ENCODE results near the gene DUSP28.

Gene DUSP28

GRCh38 chr2:240586919-240587800 lies 27.0 kb downstream of the DUSP28 start:
- DNase-seq (ENCODE audit: low spot score) = no peak

GRCh38 chr2:240588006-240588655 lies 28.0 kb downstream of the DUSP28 start:
- no peak for DNase-seq (ENCODE audit: low spot score)

DNA sequence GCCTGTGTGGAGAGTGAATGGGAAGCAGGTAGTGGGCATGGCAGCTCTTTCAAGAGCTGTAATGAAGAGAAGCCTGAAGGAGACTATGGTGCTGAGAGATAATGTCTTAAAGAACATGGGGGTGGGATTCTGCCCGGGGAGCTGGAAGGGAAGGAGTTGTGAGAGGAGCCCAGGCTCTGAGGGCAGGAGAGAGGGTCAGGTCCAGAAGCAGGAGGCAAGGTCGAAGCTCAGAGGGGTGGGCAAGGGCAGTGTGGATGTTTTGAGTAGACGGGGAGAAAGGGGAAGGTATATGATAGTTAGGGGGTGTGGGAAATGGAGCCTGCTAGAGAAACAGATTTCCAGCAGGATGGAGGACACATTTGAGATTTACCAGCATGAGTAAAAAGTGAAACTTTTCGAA lies 28.5 kb downstream of the DUSP28 start:
- DNase-seq (ENCODE audit: low spot score) = no peak

DNA sequence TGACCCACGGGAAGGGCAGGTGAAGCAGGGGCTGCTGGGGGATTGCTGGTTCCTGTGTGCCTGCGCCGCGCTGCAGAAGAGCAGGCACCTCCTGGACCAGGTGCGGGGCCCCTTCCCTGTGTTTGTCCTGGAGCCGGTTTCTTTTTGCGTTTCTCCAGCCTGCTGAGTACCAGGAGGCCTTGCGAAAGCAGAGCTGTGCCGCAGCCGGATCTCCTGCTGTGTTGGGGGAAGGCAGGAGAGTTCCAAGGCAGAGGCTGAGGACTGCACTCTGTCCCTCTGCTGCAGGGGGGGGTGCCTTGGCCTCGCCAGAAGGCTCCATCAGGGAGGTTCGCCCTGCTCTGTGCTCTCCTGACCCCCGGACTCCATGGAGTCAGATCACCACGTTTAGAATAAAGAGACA lies 29.2 kb downstream of the DUSP28 start:
- no peak for DNase-seq (ENCODE audit: low spot score)

DNA sequence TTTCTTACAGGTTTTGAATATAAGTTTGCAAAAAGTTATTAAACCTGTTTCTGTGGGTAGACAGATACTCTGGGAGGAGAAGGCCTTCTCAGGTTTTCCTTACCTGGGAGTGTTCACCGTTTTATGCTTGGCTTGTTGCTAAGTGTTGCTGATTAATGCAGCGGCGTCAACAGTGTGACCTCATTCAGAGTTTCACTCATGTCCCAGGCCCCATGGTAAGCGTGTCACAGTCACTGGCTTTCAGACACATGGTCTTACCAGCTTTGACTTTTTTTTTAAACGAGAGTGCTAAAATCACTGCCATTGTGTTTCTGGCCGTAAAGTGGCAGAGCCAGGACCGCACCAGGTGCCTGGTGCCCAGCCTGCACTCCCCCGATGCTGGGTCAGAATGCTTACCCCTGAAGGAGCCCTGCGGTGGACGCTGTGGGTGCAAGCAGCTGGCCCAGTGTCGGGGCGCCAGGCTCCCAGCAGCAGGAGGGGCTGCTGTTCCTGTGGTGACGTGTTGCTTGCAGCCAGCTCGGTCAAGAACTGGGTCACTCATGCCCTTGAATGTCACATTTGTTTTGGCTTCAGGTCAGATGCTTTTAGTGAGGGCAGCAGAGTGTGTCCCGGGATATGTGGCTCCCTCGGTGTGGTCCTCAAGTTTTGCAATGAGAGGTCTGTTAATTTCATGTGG lies 29.8 kb downstream of the DUSP28 start:
- DNase-seq (ENCODE audit: low spot score) = no peak

DNA sequence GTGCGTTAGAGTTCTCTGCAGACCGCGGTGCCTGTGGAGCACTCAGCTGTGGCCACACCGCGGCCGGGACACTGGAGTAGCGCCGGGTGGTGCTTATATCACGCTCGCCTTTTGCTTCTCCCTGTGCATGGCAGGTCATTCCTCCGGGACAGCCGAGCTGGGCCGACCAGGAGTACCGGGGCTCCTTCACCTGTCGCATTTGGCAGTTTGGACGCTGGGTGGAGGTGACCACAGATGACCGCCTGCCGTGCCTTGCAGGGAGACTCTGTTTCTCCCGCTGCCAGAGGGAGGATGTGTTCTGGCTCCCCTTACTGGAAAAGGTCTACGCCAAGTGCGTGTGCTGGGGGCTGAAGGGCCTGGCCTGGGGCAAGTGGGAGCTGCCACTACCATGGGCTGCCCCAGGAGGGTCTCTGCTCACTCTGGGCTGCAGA lies 30.5 kb downstream of the DUSP28 start:
- no peak for DNase-seq (ENCODE audit: low spot score)

DNA sequence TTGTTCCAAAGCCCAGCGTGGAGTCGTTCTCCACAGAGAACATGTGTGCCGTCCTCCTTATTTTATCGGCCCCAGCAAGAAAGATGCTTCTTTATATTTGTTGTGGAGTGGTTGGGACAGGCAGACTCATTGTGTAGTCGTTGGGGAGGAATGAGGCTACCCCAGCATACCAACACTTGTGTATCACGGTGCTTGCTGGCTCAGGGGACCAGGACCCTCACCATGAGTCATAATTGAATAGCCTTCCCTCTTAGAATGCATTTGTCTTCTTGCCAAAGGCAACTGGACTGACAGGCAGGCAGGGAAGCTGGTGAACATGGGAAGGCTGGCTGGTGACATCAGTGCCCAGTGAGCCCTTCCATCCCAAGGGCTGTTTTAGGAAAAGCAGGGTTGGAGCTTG lies 31.1 kb downstream of the DUSP28 start:
- no peak for DNase-seq (ENCODE audit: low spot score)

DNA sequence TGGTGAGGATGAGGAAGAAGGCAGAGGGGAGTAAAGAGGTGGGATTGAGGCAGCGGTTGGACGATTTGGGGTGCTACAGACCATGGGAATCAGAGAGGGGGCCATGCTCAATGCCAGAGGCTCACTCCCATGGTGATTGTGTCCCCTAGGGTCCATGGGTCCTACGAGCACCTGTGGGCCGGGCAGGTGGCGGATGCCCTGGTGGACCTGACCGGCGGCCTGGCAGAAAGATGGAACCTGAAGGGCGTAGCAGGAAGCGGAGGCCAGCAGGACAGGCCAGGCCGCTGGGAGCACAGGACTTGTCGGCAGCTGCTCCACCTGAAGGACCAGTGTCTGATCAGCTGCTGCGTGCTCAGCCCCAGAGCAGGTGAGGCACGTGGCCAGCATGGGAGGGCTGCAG lies 31.6 kb downstream of the DUSP28 start:
- DNase-seq (ENCODE audit: low spot score) = no peak

DNA sequence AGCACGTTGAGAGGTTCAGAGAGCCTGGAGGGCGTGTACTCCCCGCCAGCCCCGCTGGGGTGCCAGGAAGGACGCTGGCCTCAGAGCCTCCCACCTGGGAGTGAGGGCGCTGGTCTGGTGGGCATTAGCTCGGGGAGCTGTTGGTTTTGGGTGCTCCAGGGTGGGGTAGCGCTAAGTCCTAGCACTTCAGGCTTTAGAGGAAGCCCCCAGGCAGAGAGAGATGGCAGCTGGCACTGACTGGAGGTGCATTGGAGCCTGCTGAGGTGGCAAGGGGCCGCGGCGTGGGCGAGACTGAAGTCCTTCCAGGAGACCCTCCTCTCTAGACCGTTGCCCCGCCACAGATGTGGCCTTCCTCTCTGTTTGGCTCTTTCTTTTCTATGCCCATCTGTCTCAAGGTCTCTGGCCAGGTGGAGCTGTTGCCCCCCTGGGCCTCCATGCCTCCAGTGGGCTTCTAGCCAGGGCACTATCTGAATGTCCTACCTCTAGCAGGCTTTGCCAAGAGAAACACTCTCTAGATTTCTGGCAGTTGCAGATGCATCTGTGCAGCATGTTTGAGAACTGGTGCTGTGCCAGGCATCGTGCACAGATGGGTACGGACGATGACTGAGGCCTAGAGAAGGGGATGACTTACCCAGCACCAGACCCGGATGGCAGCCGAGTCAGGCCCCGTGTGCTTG lies 33.0 kb downstream of the DUSP28 start:
- no peak for DNase-seq (ENCODE audit: low spot score)

GRCh38 chr2:240593703-240594451 lies 33.7 kb downstream of the DUSP28 start:
- DNase-seq (ENCODE audit: low spot score) = no peak

DNA sequence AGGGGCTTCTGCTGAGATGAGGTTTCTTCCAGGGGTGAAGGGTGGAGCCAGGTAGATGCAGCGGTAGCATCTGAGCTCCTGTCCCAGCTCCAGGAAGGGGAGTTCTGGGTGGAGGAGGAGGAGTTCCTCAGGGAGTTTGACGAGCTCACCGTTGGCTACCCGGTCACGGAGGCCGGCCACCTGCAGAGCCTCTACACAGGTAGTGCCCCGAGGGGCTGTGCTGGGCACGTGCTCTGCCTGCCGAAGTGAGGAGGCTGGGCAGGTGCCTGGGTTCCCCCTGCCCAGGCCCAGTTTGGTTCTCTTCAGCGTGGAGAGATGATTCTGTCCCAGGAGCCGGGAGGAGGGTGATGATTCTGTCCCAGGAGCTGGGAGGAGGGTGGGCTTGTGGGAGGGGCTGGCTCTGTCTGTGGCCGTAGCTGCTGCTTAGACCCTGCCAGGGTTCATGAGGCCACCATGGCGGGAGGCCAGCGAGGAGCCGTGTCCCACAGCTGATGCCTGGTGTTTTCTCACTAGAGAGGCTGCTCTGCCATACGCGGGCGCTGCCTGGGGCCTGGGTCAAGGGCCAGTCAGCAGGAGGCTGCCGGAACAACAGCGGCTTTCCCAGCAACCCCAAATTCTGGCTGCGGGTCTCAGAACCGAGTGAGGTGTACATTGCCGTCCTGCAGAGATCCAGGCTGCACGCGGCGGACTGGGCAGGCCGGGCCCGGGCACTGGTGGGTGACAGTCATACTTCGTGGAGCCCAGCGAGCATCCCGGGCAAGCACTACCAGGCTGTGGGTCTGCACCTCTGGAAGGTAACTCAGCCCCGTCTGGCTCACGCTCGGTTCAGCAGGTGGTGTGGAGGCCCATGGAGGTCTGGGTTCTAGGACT lies 34.6 kb downstream of the DUSP28 start:
- no peak for DNase-seq (ENCODE audit: low spot score)

GRCh38 chr2:240595381-240596079 lies 35.4 kb downstream of the DUSP28 start:
- no peak for DNase-seq (ENCODE audit: low spot score)

GRCh38 chr2:240596080-240596460 lies 35.9 kb downstream of the DUSP28 start:
- DNase-seq (ENCODE audit: low spot score) = no peak

DNA sequence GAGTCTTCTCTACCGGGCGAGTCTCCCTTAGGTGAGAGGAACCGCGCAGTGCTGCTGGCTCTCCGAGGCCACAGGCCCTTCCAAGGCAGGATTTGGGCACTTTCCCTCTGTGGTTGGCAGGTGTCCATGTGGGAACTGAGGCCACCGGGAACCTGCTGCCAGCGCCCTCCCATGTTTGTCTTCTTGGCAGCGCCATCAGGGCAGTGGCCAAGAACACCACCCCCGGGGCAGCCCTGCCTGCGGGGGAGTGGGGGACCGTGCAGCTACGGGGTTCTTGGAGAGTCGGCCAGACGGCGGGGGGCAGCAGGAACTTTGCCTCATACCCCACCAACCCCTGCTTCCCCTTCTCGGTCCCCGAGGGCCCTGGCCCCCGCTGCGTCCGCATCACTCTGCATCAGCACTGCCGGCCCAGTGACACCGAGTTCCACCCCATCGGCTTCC lies 36.4 kb downstream of the DUSP28 start:
- DNase-seq (ENCODE audit: low spot score) = no peak

DNA sequence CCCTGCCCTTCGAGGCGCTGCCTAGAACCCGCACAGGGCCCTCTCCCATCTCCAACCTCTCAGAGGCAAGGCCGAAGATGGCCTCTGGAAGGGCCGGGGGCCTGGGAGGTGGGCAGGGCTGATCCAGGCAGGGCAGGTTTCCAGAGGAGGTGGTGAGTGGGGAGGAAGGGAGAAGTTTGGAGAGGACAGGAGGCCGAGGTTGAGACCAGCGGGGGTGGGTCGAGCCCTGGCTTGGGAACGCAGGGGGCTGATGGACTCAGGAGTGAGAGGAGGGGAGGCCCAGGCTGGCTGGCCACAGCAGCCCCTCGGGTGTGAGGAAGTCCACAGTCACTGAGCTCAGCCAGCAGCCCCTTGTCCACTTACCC lies 36.9 kb downstream of the DUSP28 start:
- no peak for DNase-seq (ENCODE audit: low spot score)

DNA sequence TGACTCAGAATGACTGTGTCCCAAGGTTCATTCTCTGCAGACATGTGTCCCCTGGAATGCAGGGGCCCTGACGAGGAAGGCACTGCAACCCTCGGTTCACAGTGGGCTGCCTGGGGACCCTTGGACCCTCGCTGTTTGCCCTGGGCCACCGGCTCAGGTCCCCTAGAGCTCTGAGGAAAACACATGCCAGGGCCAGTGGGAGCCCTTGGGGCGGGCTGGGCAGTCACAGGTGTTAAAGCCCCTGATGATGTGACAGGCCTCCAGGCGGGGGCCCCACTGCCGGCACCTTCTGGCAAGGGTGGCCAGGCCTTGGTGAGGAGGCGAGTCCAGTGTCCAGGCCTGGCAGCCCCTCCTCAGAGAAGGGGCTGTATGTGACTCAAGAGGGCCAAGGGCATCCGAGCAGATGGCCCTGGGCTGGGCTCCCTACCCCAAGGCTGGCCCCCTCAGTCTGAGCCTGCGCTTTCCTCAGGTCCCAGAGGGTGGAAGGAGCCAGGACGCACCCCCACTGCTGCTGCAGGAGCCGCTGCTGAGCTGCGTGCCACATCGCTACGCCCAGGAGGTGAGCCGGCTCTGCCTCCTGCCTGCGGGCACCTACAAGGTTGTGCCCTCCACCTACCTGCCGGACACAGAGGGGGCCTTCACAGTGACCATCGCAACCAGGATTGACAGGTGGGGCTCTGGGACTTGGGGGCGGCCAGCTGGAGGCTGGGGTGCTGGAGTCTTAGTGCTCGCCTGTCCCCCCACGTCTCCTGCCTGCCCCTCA lies 37.4 kb downstream of the DUSP28 start:
- DNase-seq (ENCODE audit: low spot score) = no peak

DNA sequence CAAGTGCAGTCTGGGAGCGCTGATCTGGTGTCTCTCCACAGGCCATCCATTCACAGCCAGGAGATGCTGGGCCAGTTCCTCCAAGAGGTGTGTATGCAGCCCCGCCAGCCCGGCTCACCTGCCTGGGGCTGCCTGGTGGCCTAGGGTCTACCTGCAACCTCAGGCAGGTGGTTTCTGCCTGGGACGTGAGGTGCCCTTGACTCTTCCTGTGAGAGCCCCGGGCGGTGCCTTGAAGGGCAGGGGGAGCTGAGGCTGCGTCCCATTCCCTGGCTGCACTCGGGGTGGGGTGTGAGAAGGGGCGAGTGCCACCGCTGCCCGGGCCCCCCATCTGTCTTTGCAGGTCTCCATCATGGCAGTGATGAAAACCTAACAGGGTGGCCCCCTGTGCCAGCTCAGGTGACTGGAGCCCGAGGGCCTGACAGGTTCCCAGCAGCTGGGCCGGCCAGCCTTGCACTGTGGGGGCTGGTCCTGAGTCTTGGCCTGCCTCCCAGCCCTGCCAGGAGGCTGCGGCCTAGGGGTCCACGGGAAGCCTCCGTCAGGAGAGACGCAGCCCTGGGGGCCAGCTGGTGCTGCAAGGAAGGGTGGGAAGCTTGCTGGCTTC lies 38.3 kb downstream of the DUSP28 start:
- no peak for DNase-seq (ENCODE audit: low spot score)

DNA sequence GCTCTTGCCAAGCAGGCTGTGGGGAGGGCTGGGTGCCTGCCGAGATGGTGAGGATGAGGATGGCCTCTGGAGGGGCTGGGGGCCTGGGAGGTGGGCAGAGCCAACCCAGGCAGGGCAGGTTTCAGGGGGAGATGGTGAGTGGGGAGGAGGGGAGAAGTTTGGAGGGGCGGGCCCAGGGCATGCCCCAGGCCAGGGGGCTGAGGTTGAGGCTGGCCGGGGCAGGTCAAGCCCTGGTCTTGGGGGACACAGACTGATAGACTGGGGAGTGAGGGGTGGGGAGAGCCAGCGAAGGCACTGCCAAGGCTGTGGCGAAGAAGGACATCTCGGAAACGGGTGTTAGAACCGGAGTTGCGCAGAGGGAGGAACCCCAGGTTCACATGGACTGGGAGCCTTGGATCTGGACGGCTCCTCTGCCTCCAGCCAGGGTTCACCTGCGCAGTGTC lies 39.0 kb downstream of the DUSP28 start:
- no peak for DNase-seq (ENCODE audit: low spot score)

DNA sequence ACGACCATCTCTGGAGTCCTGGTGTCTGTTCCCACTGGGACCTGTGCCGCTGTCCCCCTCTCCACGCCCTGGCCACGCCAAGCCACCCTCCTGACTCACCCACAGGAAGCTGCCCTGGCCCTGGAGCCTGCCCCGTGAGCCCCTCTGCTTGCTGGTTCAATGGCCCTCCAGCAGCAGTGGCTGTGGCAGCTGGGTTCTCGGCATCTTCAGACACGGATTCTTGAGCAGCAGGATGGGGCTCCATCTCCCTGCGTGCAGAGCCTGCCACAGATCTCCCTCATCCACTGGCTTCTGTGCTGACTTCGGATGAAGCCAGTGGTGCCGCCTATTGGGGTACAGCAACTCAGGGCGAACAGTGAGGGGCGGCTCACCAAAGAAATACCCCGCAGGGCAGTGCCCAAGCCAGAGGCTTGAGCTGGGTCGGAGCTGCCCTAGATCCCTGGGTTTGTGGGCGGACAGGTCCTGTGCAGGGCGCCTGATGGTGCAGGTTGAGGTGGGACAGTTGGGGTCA lies 40.3 kb downstream of the DUSP28 start:
- DNase-seq (ENCODE audit: low spot score) = no peak
